H9 (cell line): ENCODE data around the gene ANKS1B. TPM values are rescaled to one million over a fixed set of nuclear protein-coding genes. Genes with fewer than 3 reads are reported as not detected.
A peak's percentile ranks its signal among the peaks of the same experiment; 100 is the strongest.

Experiments used
- DNase-seq: peaks from one replicate; pipeline ENCODE4 v3.0.0-alpha.2; 2017
- H2AFZ ChIP-seq: one replicate; pipeline ENCODE4 v1.6.1; 2013; ENCODE audit warnings: mild to moderate bottlenecking, low read length, control low read depth, moderate library complexity
- H2AK5ac ChIP-seq: 2 replicates; pipeline ENCODE4 v1.6.1; 2013; ENCODE audit warnings: low read length, control low read depth, mixed read lengths; ENCODE audit not compliant: insufficient read length
- H2BK120ac ChIP-seq: one replicate; pipeline ENCODE4 v1.6.1; 2013; ENCODE audit warnings: low read depth, mild to moderate bottlenecking, low read length, control low read depth, inconsistent platforms; ENCODE audit not compliant: poor library complexity, severe bottlenecking
- H2BK12ac ChIP-seq: 2 replicates; pipeline ENCODE4 v1.6.1; 2013; ENCODE audit warnings: low read length, control low read depth, mixed read lengths, low read depth; ENCODE audit not compliant: insufficient read length
- H2BK15ac ChIP-seq: 2 replicates; pipeline ENCODE4 v1.6.1; 2013; ENCODE audit warnings: low read depth, low read length, control low read depth
- H2BK20ac ChIP-seq: one replicate; pipeline ENCODE4 v1.6.1; 2013; ENCODE audit warnings: low read depth, mild to moderate bottlenecking, low read length, control low read depth, inconsistent platforms; ENCODE audit not compliant: poor library complexity, severe bottlenecking
- H2BK5ac ChIP-seq: 2 replicates; pipeline ENCODE4 v1.6.1; 2013; ENCODE audit warnings: low read length, control low read depth, mixed read lengths; ENCODE audit not compliant: insufficient read length
- H3K14ac ChIP-seq: 2 replicates; pipeline ENCODE4 v1.6.1; 2013; ENCODE audit warnings: low read length, control low read depth; ENCODE audit not compliant: insufficient read depth
- H3K18ac ChIP-seq: 2 replicates; pipeline ENCODE4 v1.6.1; 2013; ENCODE audit warnings: low read depth, mild to moderate bottlenecking, mixed read lengths, low read length, control low read depth; ENCODE audit not compliant: insufficient read length
- H3K23ac ChIP-seq: 2 replicates; pipeline ENCODE4 v1.6.1; 2013; ENCODE audit warnings: low read length, control low read depth, mixed read lengths, low read depth; ENCODE audit not compliant: insufficient read length
- H3K23me2 ChIP-seq: 2 replicates; pipeline ENCODE4 v1.6.1; 2013; ENCODE audit warnings: low read depth, mild to moderate bottlenecking, mixed read lengths, low read length, control low read depth; ENCODE audit not compliant: insufficient read length, poor library complexity, severe bottlenecking
- H3K27ac ChIP-seq: 2 replicates; pipeline ENCODE4 v1.5.1; 2013; ENCODE audit warnings: low read length, control low read depth, mixed read lengths, low read depth; ENCODE audit not compliant: insufficient read length
- H3K27me3 ChIP-seq: 2 replicates; pipeline ENCODE4 v1.6.1; 2013; ENCODE audit warnings: low read length, control low read depth, inconsistent platforms; ENCODE audit not compliant: insufficient read depth
- H3K4ac ChIP-seq: 2 replicates; pipeline ENCODE4 v1.6.1; 2013; ENCODE audit warnings: low read depth, mild to moderate bottlenecking, control low read depth, inconsistent platforms, low read length, moderate library complexity
- H3K4me1 ChIP-seq: 2 replicates; pipeline ENCODE4 v1.6.1; 2013; ENCODE audit warnings: low read length, control low read depth, inconsistent platforms; ENCODE audit not compliant: insufficient read depth
- H3K4me2 ChIP-seq: 2 replicates; pipeline ENCODE4 v1.6.1; 2013; ENCODE audit warnings: low read length, control low read depth, mixed read lengths; ENCODE audit not compliant: insufficient read length, insufficient read depth
- H3K56ac ChIP-seq: 2 replicates; pipeline ENCODE4 v1.6.1; 2013; ENCODE audit warnings: low read depth, mild to moderate bottlenecking, mixed read lengths, low read length, control low read depth; ENCODE audit not compliant: insufficient read length
- H3K79me1 ChIP-seq: 2 replicates; pipeline ENCODE4 v1.6.1; 2013; ENCODE audit warnings: low read depth, mild to moderate bottlenecking, moderate library complexity, low read length, control low read depth, inconsistent platforms; ENCODE audit not compliant: insufficient read depth, poor library complexity, severe bottlenecking
- H3K79me2 ChIP-seq: 2 replicates; pipeline ENCODE4 v1.6.1; 2013; ENCODE audit warnings: low read length, control low read depth, inconsistent platforms; ENCODE audit not compliant: insufficient read depth
- H3K9ac ChIP-seq: 2 replicates; pipeline ENCODE4 v1.6.1; 2013; ENCODE audit warnings: low read length, control low read depth, mixed read lengths; ENCODE audit not compliant: insufficient read length; ENCODE audit errors: extremely low read depth
- H3K9me3 ChIP-seq: one replicate; pipeline ENCODE4 v1.6.1; 2013; ENCODE audit warnings: low read depth, low read length, inconsistent platforms; ENCODE audit not compliant: control insufficient read depth
- H3T11ph ChIP-seq: one replicate; pipeline ENCODE4 v1.6.1; 2013; ENCODE audit warnings: mild to moderate bottlenecking, low read length, control low read depth, inconsistent platforms
- H4K20me1 ChIP-seq: one replicate; pipeline ENCODE4 v1.6.1; 2013; ENCODE audit not compliant: control insufficient read depth, insufficient read length, insufficient read depth
- H4K5ac ChIP-seq: 2 replicates; pipeline ENCODE4 v1.6.1; 2013; ENCODE audit warnings: low read depth, mild to moderate bottlenecking, mixed read lengths, low read length, control low read depth; ENCODE audit not compliant: insufficient read length
- H4K8ac ChIP-seq: replicated peaks from 2 replicates; pipeline ENCODE4 v1.6.1; 2013; ENCODE audit warnings: low read length, control low read depth, mixed read lengths, low read depth; ENCODE audit not compliant: insufficient read length
- H4K91ac ChIP-seq: 2 replicates; pipeline ENCODE4 v1.6.1; 2013; ENCODE audit warnings: low read depth, mild to moderate bottlenecking, moderate library complexity, mixed read lengths, low read length, control low read depth; ENCODE audit not compliant: insufficient read length
- H3K27ac Mint-ChIP-seq, 3 experiments: 2 replicates in 2 of 3; 3 replicates in 1 of 3; pipeline ENCODE4 v1.8.0; 2020 to 2021; ENCODE audit warnings: mixed read lengths in 3 of 3, mild to moderate bottlenecking in 1 of 3, moderate library complexity in 1 of 3
- H3K27me3 Mint-ChIP-seq: 2 replicates; pipeline ENCODE4 v1.8.0; 2021; ENCODE audit warnings: low read depth, mild to moderate bottlenecking, moderate library complexity, mixed read lengths
- H3K36me3 Mint-ChIP-seq, 3 experiments: 2 replicates in 2 of 3; 3 replicates in 1 of 3; pipeline ENCODE4 v1.8.0; 2020 to 2021; ENCODE audit warnings: low read depth in 3 of 3, mixed read lengths in 3 of 3; ENCODE audit not compliant: insufficient read depth in 1 of 3
- H3K4me1 Mint-ChIP-seq, 2 experiments: 2 replicates each; pipeline ENCODE4 v1.8.0; 2020; ENCODE audit warnings: mixed read lengths in 2 of 2
- H3K4me3 Mint-ChIP-seq, 2 experiments: 2 replicates in 1 of 2; 3 replicates in 1 of 2; pipeline ENCODE4 v1.8.0; 2020 to 2021; ENCODE audit warnings: mild to moderate bottlenecking in 2 of 2, mixed read lengths in 2 of 2, moderate library complexity in 1 of 2
- H3K9me3 Mint-ChIP-seq, 2 experiments: 2 replicates in 1 of 2; 3 replicates in 1 of 2; pipeline ENCODE4 v1.8.0; 2020; ENCODE audit warnings: mild to moderate bottlenecking in 2 of 2, mixed read lengths in 2 of 2, moderate library complexity in 1 of 2
- CTCF ChIP-seq: fragments of 200-600 bp; sonication (generic); conservative IDR thresholded peaks from 3 replicates; pipeline ENCODE4 v1.8.0; 2021; ENCODE audit warnings: antibody characterized with exemption, mild to moderate bottlenecking
- WGBS: extraction: QIAGEN DNeasy Blood & Tissue Kit; methylation state at CpG from one replicate; pipeline ENCODE4 v1.1.7; 2013; ENCODE audit warnings: missing lambda C conversion rate, low lambda C conversion rate, mixed read lengths; ENCODE audit not compliant: insufficient read length; ENCODE audit errors: extremely low coverage; 5-methylcytosine and 5-hydroxymethylcytosine counted together
- total RNA-seq: library from RNA; stranded (reverse); gene quantifications from 2 replicates; pipeline ENCODE4 v1.2.1, GENCODE V29; 2021

Gene ANKS1B
- total RNA-seq, 1 experiment from 2014 or later: 4.1 TPM

GRCh38 chr12:98893126-98893674 is 1091.5 kb downstream of the ANKS1B start:
- Histone ChIP-seq H3K79me1 (no peaks in the 10 kb centered on the region), H3K18ac (no peak overlapping the region), H3T11ph (no peak overlapping the region), H3K23ac (no peak overlapping the region), H4K5ac (no peak overlapping the region), H3K27ac (no peak overlapping the region), H2BK15ac (no peak overlapping the region), H3K4me2 (peak overlapping the region; percentile 84), H4K20me1 (no peaks in the 10 kb centered on the region), H2AK5ac (no peak overlapping the region), H3K23me2 (peaks cover 20% of the 10 kb centered on the region), H3K56ac (no peak overlapping the region), H3K27me3 (peaks cover 28% of the 10 kb centered on the region), H3K9ac (no peak overlapping the region), H3K14ac (no peak overlapping the region), H2BK12ac (no peak overlapping the region), H3K79me2 (no peaks in the 10 kb centered on the region), H3K4me1 (no peaks in the 10 kb centered on the region; the same call in 1 of the 2 replicates), H2BK120ac (no peak overlapping the region), H3K9me3 (no peaks in the 10 kb centered on the region), H2AFZ (no peak overlapping the region), H3K4ac (no peak overlapping the region), H4K91ac (no peak overlapping the region), H2BK5ac (no peak overlapping the region), H4K8ac (no peak overlapping the region), H2BK20ac (no peak overlapping the region)
- Mint-ChIP-seq H3K36me3 (no peaks in the 10 kb centered on the region; a peak in 1 of 7 replicates), H3K27ac (no peak overlapping the region), H3K4me1 (peaks cover 17 to 22% of the 10 kb centered on the region in 2 experiments), H3K9me3 (no peaks in the 10 kb centered on the region; a peak in 1 of 5 replicates), H3K4me3 (peak overlapping the region in 1 of 2 experiments; percentile 80; a peak in 4 of 5 replicates), H3K27me3 (peaks cover 80% of the 10 kb centered on the region)
- TF ChIP-seq CTCF: no peak
- no peak for DNase-seq
- WGBS: no CpG with 5 or more reads among the region's 11 CpGs
